Measurements from ENCODE around the gene AATK.
"Not testable (repeated sequence)": the region's sequence is repeated elsewhere in the genome, so short reads cannot be mapped to it uniquely, and the experiment has no call there.

The AATK gene

GRCh38 chr17:81086789-81087551 is 79.1 kb downstream of the AATK start:
- H3K9ac ChIP-seq (ENCODE audit: low read length), result no peak overlapping the region

DNA sequence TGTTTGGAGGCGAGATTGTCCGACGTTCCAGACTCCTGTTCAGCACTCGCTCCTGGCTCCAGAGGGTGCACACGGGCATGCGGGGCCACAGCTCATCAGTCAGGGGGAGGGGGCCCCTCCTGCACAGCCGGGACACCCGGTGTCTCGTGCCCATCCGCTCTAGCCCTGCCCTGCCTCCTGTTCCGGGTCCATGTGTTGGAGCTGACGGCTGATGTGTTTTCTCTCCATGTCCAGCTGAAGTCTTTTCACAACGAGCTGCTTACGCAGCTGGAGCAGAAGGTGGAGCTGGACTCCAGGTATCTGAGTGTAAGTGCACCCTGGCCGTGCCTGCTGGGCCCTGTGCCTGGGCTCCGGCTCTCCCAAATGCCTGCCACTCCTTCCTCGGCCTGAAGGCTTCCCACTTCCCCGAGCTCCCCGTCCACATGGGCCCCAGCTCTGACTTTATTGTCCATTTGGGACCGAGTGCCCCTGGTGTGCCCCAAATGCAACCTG is 80.6 kb downstream of the AATK start:
- Histone ChIP-seq H3K4me1 (ENCODE audit: insufficient read depth, low read length) (peaks cover 14% of the 10 kb centered on the region), H3K36me3 (ENCODE audit: insufficient read depth, low read length) (peaks cover 25% of the 10 kb centered on the region), H3K27ac (ENCODE audit: low read depth, low read length) (no peak overlapping the region), H3K27me3 (ENCODE audit: control insufficient read depth in 1 of 2, insufficient read depth in 2 of 2, low read length in 2 of 2) (no peaks in the 10 kb centered on the region), H3K4me3 (ENCODE audit: low read depth in 1 of 2, low read length in 2 of 2) (no peak overlapping the region), H3K9ac (ENCODE audit: low read length) (no peak overlapping the region), H3K9me3 (ENCODE audit: low read length) (no peaks in the 10 kb centered on the region)

More at GRCh38 chr17:81086789-81087551, 79.1 kb downstream of the AATK start:
- H3K9me3 ChIP-seq (ENCODE audit: low read length), result no peaks in the 10 kb centered on the region
- H3K36me3 ChIP-seq (ENCODE audit: insufficient read depth, low read length), result peaks cover 25% of the 10 kb centered on the region
- H3K4me3 ChIP-seq (ENCODE audit: low read depth in 1 of 2, low read length in 2 of 2), result no peak overlapping the region
- no peak overlapping the region for H3K27ac ChIP-seq (ENCODE audit: low read depth, low read length)
- H3K4me1 ChIP-seq (ENCODE audit: insufficient read depth, low read length), result peaks cover 16% of the 10 kb centered on the region
- no peaks in the 10 kb centered on the region for H3K27me3 ChIP-seq (ENCODE audit: control insufficient read depth in 1 of 2, insufficient read depth in 2 of 2, low read length in 2 of 2)

GRCh38 chr17:81084680-81085419 is 81.2 kb downstream of the AATK start:
- H3K9me3 ChIP-seq (ENCODE audit: low read length), result no peaks in the 10 kb centered on the region
- no peak overlapping the region for H3K9ac ChIP-seq (ENCODE audit: low read length)
- no peaks in the 10 kb centered on the region for H3K27me3 ChIP-seq (ENCODE audit: control insufficient read depth in 1 of 2, insufficient read depth in 2 of 2, low read length in 2 of 2)
- peaks cover 11% of the 10 kb centered on the region for H3K4me1 ChIP-seq (ENCODE audit: insufficient read depth, low read length)
- H3K36me3 ChIP-seq (ENCODE audit: insufficient read depth, low read length), result peaks cover 25% of the 10 kb centered on the region
- no peak overlapping the region for H3K4me3 ChIP-seq (ENCODE audit: low read depth in 1 of 2, low read length in 2 of 2)
- no peak overlapping the region for H3K27ac ChIP-seq (ENCODE audit: low read depth, low read length)

GRCh38 chr17:81083125-81083765 is 82.8 kb downstream of the AATK start:
- Histone ChIP-seq H3K27me3 (ENCODE audit: control insufficient read depth in 1 of 2, insufficient read depth in 2 of 2, low read length in 2 of 2) (no peaks in the 10 kb centered on the region), H3K4me1 (ENCODE audit: insufficient read depth, low read length) (peaks cover 11% of the 10 kb centered on the region), H3K9ac (ENCODE audit: low read length) (no peak overlapping the region), H3K27ac (ENCODE audit: low read depth, low read length) (peak overlapping the region; percentile 16), H3K36me3 (ENCODE audit: insufficient read depth, low read length) (peaks cover 21% of the 10 kb centered on the region), H3K9me3 (ENCODE audit: low read length) (no peaks in the 10 kb centered on the region), H3K4me3 (ENCODE audit: low read depth in 1 of 2, low read length in 2 of 2) (no peak overlapping the region)

GRCh38 chr17:81082177-81083073 is 83.6 kb downstream of the AATK start:
- H3K4me3 ChIP-seq (ENCODE audit: low read depth in 1 of 2, low read length in 2 of 2), result no peak overlapping the region
- H3K27me3 ChIP-seq (ENCODE audit: control insufficient read depth in 1 of 2, insufficient read depth in 2 of 2, low read length in 2 of 2), result no peaks in the 10 kb centered on the region
- H3K36me3 ChIP-seq (ENCODE audit: insufficient read depth, low read length), result peaks cover 17% of the 10 kb centered on the region
- H3K27ac ChIP-seq (ENCODE audit: low read depth, low read length), result peak overlapping the region; percentile 16
- H3K9ac ChIP-seq (ENCODE audit: low read length), result no peak overlapping the region
- no peaks in the 10 kb centered on the region for H3K9me3 ChIP-seq (ENCODE audit: low read length)
- peaks cover 11% of the 10 kb centered on the region for H3K4me1 ChIP-seq (ENCODE audit: insufficient read depth, low read length)

- no peaks in the 10 kb centered on the region for H3K9me3 ChIP-seq (ENCODE audit: low read length)
- no peaks in the 10 kb centered on the region for H3K27me3 ChIP-seq (ENCODE audit: control insufficient read depth in 1 of 2, insufficient read depth in 2 of 2, low read length in 2 of 2)
- peak overlapping the region; percentile 15 for H3K9ac ChIP-seq (ENCODE audit: low read length)
- peaks cover 11% of the 10 kb centered on the region for H3K4me1 ChIP-seq (ENCODE audit: insufficient read depth, low read length)
- H3K36me3 ChIP-seq (ENCODE audit: insufficient read depth, low read length), result peaks cover 14% of the 10 kb centered on the region
- no peak overlapping the region for H3K27ac ChIP-seq (ENCODE audit: low read depth, low read length)
- no peak overlapping the region for H3K4me3 ChIP-seq (ENCODE audit: low read depth in 1 of 2, low read length in 2 of 2)
Measured at GRCh38 chr17:81081222-81082176, 84.5 kb downstream of the AATK start.

DNA sequence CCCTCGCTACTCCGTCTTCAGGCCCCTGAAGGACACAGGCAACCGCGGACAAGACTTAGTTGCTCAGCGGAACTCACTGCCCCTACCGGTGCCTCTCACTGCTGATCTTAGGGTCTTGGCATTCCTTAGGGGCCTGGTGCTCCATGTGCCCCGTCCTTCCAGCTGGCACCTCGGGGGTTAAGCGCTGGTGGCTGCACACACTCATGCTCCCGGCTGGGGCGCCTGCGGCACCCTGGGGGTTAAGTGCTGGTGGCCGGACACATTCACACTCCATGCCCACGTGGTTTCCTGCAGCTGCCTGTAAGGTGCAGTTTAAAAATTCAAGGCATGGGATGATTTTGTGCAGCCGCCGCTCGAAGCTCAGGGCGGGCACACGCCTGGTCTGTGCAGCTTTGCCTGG is 86.0 kb downstream of the AATK start:
- Histone ChIP-seq H3K9me3 (ENCODE audit: low read length) (no peaks in the 10 kb centered on the region), H3K36me3 (ENCODE audit: insufficient read depth, low read length) (peaks cover 6% of the 10 kb centered on the region), H3K9ac (ENCODE audit: low read length) (no peak overlapping the region), H3K4me3 (ENCODE audit: low read depth in 1 of 2, low read length in 2 of 2) (no peak overlapping the region), H3K4me1 (ENCODE audit: insufficient read depth, low read length) (peaks cover 11% of the 10 kb centered on the region), H3K27ac (ENCODE audit: low read depth, low read length) (no peak overlapping the region), H3K27me3 (ENCODE audit: control insufficient read depth in 1 of 2, insufficient read depth in 2 of 2, low read length in 2 of 2) (no peaks in the 10 kb centered on the region)

- not testable (repeated sequence) for H3K9ac ChIP-seq (ENCODE audit: low read length); H3K4me1 ChIP-seq (ENCODE audit: insufficient read depth, low read length); H3K36me3 ChIP-seq (ENCODE audit: insufficient read depth, low read length); H3K27ac ChIP-seq (ENCODE audit: low read depth, low read length); H3K27me3 ChIP-seq (ENCODE audit: control insufficient read depth in 1 of 2, insufficient read depth in 2 of 2, low read length in 2 of 2); H3K4me3 ChIP-seq (ENCODE audit: low read depth in 1 of 2, low read length in 2 of 2); H3K9me3 ChIP-seq (ENCODE audit: low read length)
Measured at GRCh38 chr17:81078026-81078913, 87.8 kb downstream of the AATK start.

DNA sequence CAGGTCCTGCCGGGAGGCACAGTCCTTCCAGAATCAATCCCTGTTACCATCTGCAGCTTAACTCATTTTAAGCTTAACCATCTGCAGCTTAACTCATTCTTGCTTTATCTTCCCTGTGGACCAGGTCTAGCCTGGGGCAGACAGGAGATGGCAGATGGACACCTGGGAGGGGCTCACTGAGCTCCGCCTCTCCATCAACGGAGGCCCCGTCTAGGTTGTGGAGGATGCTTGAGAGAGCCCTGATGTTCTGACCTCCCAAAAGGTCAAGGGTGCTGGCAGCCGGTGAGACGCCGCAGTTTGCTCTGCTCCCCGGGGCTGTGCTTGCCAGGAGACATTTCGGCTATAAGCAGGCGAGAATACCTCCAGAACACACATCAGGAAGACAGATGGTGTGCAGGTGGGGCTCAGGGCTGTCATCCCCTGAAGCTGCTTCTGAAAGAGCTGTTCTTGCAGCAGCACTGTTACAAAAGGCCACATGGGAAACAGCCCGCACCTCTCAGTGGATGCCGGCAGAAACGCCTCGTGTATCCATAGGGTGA is 89.8 kb downstream of the AATK start:
- Histone ChIP-seq H3K27ac (ENCODE audit: low read depth, low read length) (no peak overlapping the region), H3K4me3 (ENCODE audit: low read depth in 1 of 2, low read length in 2 of 2) (no peak overlapping the region), H3K36me3 (ENCODE audit: insufficient read depth, low read length) (peaks cover 6% of the 10 kb centered on the region), H3K27me3 (ENCODE audit: control insufficient read depth in 1 of 2, insufficient read depth in 2 of 2, low read length in 2 of 2) (no peaks in the 10 kb centered on the region), H3K9ac (ENCODE audit: low read length) (no peak overlapping the region), H3K9me3 (ENCODE audit: low read length) (no peaks in the 10 kb centered on the region), H3K4me1 (ENCODE audit: insufficient read depth, low read length) (no peaks in the 10 kb centered on the region)
